ENCODE data around the gene AARS2.

The AARS2 gene

DNA sequence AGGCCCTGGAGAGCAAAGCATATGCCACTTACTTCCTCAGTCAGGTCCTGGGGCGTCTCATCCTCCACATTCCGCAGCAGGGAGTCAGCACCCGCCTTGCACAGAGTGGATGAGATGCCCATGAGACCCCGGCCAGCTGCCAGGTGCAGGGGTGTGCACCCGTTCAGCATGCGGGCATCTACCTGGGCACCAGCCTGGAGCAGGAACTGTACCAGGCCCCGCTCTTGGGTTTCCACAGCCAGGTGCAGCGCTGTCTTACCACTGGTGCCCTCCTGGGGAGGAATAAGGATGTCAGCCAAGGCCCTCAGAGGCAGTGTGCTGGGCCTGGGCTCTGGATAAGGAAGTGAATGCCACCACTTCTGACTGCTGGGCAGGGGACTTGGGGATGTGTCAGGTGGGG lies 53.1 kb downstream of the AARS2 start:
- DNase-seq = no peak

DNA sequence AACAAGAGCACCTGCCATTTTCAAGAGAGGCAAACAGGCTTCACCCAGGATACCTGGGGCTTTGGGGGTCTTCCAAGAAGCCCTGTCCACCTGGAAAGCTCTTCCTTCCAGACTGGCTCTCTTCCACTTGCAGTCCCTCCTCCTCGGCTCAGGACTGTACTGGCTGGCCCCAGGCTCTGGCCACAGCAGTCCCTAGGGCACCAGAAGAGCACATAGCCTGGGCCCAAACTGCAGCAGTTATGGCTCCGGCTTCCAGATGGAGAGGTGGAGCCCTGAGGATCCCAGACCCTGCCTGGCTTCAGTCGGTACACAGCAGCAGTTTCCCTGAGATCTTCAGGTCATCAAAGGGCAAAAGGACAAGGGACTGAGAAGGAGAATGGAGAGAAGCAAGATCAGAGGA lies 54.2 kb downstream of the AARS2 start:
- no peak for DNase-seq

DNA sequence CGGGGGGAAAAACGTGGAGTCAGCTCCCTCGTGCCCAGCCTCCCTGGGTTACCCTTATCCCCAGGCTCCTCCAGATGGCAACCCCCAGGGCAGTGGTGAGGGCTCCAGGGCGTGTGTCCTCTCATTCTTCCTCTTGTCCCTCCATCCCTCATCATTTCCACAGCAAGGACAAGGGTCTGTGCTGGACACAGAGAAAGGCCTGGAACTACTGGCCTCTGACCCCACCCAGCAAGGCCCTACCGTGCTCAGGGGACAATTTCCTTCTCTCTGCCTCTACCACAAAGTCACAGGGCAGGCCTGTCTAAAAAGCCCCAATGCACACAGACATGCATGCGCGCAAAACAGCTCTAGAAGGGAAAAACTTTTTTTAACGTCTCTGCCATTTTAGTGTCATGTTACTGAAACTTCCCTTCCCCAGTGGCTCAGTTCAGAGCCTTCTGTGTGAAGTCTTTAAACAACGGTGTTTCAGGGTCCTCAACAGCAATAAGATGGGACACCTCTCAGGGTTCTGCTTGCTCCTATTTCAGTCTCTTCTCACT lies 54.8 kb downstream of the AARS2 start:
- DNase-seq = no peak

DNA sequence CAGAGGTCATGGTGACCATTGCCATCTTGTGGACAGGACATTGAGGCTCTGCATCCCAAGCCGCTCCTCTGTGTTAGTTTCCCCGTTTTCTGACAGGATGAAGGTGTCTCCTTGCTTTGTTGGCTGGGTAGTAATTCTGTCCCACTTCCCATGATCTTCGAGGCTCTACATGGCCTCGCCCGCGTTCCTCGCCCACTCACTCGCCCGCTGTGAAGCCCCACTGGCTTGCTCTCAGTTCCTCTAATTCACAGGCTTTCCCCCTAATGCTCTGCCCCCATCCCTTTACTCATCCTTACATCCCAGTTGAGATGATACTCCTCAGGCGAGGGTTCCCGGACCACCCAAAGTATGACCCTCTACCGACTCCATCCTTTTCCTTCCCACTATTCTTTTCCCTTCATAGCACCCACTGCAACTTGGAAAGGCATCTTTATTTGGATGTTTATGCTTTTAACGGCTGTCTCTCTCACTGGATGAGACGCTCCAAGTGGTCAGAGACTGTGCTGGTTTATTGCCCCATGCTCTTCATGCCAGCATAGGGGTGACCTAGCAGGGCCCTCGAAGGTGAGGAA lies 55.3 kb downstream of the AARS2 start:
- DNase-seq = no peak

DNA sequence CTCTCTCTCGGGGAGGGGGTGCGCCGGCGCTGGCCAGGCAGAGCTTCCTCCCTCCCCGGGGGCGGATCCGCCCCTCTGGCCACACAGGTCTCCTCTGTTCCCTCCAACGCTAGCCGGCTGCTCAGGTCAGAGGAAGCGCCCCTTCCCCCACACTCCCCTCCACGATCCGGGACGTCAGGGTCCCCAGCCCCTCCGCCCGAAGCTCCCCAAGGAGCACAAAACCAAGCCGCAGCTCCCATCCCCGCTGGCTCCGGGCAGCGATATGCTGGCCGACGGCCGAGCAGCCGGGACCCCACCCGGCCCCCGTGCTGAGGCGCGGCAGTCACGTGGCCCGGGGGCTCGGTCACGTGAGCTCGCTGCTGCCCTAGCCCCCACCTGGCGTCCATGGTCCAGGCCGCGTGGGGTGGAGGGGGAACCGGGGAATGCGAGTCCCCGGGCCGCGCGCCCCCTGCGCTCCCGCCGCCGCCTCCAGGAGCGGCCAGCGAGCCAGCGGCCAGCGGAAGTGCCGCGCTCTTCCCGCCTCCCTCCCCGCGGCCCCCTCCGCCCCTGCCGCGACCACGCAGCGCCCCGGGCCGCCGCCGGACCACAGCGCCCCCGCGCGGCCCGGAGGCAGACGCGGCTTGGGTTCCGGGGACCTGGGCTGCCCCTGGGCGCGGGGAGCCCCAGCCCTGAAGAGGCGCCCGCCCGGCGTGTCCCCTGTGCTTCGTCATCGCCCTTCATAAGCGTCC lies 56.0 kb downstream of the AARS2 start, which contains the start of gene SLC35B2:
Gene SLC35B2 (minus strand): TSS at position 504 of the 728 bp plus-strand sequence. CDS start 118 bp downstream, at position 386.
- DNase-seq = peak; percentile 88

DNA sequence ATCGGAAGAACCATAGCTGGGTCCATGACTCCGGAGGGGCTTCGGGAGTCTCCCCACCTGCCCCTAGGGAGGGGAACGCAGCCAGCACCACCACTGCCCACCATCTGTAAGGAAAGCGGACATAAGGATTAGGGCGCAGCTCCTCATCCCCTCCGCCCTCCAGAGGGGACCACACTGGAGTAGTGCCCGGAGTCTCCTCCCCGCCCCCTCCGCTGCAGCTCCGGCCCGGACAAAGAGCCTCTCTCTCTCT lies 56.4 kb downstream of the AARS2 start:
- no peak for DNase-seq

DNA sequence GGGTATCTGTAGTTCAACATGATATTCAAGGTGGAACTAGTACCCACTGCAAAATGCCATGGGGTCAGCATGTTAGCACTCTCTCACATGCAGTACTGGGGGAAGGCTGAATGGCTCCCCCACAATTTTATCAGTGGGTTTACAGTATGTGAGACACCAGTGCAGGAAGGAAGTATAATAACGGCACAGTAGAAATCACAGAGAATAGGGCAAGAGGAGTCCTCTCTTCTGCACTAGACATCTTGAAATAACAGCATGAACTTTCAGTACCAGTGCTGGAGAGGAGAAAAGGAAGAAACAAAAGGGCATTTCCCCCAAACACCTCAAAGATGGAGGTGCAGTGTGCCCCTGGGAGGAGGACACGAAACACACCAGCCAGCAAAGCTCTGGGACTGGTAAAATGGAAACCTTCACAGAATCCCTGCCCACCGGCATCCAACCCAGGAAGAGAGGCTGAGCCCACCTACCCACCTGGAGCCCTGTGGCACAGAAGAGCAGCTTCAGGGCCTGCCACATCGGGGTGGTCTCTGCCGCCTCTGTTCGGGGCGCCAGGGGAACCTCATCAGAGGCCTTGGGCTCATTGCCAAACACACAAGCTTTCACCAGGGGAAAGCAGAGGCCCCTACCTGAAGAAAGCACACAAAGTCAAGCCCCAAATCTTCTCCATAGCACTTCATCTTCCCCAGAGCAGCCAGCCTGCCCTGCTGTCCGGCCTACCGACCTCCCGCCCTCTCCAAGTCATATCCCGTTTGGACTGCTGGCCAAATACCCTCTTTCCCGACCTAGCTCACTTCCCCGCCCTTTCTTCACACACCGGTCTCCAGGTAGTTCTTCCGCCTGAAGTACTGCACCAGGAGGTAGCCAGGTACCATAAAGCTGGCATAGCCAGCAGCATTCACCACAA lies 57.0 kb downstream of the AARS2 start:
- DNase-seq = peak; percentile 78

DNA sequence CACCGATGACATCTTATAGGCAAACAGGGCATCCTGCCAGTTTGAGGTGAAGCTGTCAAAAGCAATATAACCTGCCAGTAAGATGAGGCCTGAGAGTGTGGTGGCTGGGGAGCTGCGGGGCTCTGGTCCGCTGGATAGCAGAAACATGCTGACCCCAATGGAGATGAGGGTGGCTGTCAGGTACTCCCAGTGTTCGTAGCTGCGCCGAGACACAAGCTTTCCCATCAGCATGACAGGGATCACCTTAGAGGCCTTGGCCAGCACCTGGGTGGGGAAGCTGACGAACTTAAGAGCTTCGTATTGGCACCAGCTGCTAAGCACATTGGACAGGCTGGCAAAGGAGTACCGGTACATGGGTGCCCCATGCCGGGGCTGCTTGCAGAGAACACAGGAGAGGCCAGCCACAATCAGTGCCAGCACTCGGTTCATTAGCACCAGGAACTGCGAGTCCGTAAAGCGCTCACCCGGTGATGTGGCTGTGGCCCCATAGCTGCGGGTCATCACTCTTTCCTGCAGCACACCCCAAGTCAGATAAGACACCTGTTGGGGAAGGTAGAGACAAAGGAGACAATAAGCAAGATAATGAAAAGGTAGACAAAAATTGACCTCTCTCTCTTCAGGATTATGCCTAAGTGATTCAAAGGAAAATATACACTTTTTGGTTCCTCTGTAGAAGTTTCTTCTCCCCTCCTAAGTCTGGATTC lies 57.9 kb downstream of the AARS2 start:
- no peak for DNase-seq

DNA sequence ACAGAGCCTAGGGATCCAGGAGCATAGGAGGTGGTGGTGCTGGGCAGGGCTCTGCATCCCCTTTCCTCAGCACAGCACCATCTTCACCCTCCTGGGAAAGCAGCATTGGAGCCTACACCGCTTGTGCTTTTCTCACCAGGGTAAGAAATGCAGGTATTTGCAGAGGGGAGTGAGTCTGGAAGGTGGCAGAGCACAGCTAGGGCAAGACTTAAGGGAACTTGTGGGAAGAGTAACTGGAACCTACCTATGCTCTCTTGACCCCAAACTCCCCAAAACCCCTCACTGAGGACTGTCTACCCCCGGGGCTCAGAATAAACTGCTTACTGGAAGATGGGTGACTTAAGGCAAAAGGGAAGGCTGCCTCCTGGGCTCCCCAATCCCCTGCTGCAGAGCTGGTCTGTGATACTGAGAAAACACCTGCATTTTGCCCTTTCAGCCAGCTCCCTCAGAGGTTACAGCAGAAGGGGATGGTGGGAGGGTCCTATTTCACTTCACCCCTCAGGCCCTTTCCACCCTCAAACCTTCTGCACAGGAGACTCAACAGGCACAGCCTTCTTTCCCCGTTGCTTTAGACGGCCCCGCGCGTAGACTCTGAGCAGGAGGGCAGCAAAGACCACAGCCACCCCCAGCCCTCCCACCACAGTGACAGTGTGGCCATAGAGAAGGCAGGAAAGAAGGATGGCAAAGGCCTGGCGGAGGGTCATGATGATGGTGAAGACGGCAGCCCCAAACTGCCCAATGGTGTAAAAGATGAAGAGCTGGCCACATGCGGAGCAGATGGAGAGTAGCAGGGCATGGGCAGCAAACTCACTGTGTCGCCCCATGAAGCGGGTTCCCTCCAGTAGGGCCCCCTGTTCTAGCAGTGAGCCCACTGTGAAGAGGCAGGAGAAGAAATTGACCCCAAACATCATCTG lies 58.7 kb downstream of the AARS2 start:
- DNase-seq = peak; percentile 84

DNA sequence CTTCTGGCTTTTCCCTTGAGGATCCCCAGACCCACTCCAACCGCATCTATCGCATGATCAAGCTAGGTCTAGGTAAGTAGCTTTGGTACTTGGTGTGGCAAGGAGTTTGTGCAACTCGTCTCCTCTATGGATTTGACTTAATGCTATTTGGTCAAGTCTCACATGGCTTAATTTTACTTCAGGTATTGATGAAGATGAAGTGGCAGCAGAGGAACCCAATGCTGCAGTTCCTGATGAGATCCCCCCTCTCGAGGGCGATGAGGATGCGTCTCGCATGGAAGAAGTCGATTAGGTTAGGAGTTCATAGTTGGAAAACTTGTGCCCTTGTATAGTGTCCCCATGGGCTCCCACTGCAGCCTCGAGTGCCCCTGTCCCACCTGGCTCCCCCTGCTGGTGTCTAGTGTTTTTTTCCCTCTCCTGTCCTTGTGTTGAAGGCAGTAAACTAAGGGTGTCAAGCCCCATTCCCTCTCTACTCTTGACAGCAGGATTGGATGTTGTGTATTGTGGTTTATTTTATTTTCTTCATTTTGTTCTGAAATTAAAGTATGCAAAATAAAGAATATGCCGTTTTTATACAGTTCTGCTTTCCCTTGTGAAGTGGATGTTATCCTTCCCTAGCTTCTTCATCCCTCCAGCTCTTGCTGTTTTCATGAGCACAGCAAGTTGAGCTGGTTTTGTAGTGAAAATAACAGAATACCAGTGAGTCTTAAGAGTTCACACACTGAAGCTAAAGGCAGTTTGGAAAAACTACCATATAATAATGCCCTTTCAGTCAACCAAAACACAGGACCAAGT lies 59.6 kb downstream of the AARS2 start:
- no peak for DNase-seq

DNA sequence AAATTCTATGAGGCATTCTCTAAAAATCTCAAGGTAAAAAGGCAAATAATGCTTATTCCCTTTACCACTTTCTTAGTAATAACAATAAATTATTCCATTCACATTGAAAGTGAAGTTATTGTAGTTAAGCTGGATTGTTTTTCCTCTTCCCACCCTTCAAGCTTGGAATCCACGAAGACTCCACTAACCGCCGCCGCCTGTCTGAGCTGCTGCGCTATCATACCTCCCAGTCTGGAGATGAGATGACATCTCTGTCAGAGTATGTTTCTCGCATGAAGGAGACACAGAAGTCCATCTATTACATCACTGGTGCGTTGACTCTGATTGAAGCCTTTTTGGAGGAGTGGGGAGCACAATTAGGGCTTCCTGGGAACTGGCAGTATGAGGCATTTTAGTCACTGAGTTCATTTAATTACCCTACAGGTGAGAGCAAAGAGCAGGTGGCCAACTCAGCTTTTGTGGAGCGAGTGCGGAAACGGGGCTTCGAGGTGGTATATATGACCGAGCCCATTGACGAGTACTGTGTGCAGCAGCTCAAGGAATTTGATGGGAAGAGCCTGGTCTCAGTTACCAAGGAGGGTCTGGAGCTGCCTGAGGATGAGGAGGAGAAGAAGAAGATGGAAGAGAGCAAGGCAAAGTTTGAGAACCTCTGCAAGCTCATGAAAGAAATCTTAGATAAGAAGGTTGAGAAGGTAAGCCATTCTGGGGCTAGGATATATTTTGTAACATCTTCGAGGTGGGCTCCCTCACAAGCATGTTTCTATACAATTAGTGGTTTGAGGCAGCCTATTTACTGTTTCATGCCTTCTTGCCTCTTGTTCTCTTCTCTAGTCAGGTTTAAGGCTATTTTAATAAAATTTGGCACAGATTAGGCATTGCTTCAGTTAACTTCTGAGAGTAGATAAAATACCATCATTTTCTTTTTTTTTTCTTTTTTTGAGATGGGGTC lies 61.3 kb downstream of the AARS2 start:
- no peak for DNase-seq

DNA sequence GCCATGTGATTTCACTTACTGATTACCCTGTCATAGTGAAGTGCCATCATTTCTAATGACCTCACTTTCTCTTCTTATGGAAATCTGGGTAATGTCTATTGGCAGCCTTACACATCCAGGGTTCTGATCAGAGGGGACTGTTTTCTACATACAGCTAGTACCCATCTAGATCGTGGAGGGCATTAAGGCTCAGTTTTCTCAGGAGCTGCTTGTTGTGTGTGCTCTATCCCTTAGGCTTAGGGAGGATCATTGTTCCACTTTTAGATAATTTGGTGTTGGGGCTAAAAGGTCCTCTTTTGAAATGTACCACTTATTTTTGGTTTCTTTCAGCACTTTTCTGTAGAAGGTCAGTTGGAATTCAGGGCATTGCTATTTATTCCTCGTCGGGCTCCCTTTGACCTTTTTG lies 62.4 kb downstream of the AARS2 start:
- DNase-seq = no peak

DNA sequence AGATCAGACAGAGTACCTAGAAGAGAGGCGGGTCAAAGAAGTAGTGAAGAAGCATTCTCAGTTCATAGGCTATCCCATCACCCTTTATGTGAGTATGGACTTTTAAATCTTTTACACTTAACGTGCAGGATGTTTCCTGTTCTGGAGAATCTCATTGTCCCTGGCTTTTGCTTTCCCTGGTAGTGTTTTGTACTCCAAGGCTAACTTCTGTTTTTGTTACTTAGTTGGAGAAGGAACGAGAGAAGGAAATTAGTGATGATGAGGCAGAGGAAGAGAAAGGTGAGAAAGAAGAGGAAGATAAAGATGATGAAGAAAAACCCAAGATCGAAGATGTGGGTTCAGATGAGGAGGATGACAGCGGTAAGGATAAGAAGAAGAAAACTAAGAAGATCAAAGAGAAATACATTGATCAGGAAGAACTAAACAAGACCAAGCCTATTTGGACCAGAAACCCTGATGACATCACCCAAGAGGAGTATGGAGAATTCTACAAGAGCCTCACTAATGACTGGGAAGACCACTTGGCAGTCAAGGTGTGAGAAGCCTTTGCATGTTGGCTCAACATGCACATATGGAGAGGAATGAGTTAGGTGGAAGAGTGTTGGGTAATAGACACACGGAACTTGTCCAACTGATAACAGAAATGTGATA lies 63.0 kb downstream of the AARS2 start:
- no peak for DNase-seq
